Activated CD8-positive, alpha-beta memory T cell treated with anti-CD3 and anti-CD28 coated beads for 48 hours (primary cell): Measurements from ENCODE around the gene NOC2L.

Experiments used
- DNase-seq, 3 experiments: peaks; one replicate each; pipeline ENCODE4 v3.0.0-alpha.2; 2020; ENCODE audit warnings: low read depth in 2 of 3, low spot score in 2 of 3

Gene NOC2L

GRCh38 chr1:918843-919242, 40.2 kb downstream of the NOC2L start:
- no peak for DNase-seq

DNA sequence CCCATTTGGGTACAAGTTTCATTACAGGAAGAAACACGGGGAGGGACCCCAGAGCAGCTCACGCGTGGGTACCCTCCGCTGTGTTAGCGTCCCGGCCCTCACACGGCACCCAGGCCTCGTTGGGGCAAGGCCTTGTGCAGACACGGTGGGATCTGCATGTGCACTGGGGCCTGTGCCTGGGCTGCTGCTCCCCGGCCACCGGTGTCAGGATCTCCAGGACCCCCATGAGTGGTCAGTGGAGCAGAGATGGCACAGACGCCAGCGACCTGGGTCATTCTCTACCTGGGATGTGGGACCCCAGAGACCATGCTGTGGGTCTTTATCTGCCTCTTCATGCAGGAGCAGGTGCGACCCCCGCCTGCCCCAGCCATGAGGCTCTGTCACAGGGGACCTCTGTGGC, 40.7 kb downstream of the NOC2L start:
- DNase-seq: no peak

DNA sequence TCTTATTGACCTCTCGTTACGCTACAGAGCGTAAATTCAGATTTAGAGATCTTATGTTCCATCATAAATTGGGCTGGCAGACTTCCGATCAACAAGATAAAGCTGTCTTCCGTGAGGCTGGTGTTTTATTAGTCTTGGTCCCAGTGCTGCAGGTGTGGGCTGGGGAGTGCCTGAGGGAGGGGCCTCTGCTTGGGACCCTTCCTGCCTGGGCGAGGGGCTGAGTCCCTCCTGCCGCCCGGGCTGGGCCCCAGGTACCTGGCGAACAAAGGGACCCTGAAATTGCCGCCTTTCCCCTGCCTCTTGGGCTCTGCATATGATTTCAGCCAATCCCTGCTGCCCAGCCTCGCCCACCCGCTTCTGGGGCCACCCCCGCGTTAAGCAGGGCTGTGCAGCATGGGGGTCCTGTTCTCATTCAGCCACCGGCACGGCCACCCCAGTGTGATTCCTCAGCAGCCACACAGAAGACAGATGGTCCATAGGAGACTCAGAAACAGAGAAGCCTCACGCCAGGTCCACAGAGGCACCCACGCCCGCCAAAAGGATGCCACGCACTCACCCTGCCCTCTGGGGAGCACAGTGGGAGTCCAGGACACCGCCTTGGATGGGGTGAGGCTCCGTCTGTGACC, 41.5 kb downstream of the NOC2L start:
- no peak for DNase-seq

DNA sequence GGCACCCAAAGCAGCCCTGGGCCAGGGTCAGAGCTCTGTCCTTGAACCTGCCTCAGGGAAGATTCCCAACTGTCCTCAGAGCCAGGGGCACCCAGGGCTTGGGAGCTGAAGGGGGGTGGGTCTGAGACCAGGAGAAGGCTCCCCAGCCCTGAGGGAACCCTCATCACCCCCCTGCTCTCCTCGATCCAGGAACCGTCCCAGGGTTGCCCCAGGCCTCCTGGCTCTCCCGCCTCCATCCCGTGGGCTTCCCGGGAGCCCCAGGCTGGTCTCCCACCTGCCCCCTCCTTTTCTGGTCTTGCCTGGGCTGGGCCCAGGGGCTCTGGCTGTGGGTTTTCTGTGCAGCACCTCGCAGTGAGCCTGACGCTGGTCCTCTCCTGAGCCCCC, 42.0 kb downstream of the NOC2L start:
- DNase-seq: no peak

DNA sequence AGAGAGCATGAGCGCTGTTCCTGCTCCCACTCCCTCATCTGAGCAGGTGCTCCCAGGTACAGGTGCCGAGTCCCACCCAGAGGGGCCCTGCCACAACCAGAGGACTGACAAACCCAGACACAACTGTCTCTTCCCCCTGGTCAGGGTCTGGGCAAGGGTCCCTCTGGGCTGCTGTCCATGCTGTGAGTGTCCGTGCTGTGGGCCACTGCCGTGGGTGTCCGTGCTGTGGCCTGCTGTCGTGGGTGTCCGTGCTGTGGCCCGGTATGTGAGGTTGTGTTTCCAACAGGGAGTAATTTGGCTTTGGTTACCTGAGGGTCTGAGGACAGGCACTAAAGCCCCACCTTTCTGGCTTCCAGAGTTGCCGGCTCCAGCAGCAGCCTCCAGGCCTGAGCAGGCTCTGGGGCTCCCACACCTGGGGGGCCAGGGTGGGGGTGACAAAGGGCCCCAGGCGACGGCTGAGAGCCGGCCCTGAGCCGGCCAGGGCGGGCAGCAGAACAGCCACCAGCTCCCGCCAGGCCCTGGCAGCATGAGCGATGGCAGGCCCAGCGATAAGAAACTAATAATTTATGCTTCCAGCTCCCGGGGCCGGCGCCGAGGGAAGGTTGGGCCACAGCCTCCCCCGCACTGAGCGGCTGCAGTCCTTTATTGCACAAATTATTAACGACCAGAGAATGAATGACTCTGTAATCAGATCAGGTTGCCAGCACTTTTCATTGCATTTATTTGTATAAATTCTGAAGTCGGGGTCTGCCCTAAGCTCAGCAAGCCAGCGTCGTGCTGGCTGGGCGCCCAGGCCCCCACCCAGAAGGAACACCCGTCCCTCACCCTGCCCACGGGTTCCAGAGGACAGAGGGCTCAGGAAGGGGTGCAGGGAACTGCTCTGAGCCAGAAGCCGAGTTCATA, 42.6 kb downstream of the NOC2L start:
- DNase-seq: no peak

- no peak for DNase-seq
Measured at GRCh38 chr1:915295-916172, 43.5 kb downstream of the NOC2L start.

DNA sequence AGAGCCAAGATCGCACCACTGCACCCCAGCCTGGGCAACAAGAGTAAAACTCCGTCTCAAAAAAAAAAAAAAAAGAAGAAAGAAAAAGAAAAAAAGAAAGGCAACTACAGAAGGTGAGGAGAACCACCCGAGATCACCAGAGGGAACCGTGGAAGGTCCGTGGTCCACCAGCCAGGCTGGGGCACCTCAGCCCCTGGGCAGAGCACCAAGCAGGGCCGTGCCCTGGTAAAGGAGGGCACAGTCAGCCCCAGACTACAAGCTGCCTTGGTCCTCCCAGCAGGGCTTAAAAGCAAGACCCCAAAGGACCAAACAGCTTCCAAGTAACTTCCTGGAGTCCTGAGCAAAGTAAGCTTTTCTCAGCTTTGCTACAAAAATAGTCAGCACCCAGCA, 44.2 kb downstream of the NOC2L start:
- DNase-seq: no peak

GRCh38 chr1:914131-914890, 44.7 kb downstream of the NOC2L start:
- DNase-seq: no peak

DNA sequence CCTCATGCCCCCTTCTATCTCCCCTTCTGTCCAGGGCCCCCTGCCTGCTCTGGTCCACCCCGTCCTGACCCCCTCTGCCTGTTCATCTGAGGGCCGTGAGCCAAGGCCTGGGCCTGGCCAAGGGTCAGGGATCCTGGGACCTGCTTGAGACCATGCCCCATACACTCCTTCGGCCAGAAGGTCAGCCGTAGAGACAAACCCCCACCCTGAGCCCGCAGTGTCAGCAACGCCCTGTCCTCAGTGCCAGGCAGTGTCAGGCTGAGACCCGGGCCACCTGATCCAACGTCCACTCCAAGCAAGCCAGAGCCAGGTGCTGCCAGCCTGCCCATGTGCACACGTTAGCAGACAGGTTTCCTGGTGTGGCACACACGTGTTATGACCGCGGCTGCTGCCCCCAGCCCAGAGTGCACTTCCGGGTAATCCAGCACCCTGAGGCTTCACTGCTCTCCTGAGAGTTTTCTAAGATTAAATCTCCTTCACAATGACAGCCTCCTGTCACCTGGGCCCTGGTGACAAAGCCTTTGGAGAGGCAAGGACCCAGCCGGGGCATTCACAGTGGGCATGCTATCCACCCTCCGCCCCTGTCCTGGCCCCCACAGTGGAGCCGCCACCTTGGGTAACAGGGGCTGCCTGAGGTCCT, 45.4 kb downstream of the NOC2L start:
- no peak for DNase-seq

GRCh38 chr1:912740-913301, 46.2 kb downstream of the NOC2L start:
- no peak for DNase-seq

DNA sequence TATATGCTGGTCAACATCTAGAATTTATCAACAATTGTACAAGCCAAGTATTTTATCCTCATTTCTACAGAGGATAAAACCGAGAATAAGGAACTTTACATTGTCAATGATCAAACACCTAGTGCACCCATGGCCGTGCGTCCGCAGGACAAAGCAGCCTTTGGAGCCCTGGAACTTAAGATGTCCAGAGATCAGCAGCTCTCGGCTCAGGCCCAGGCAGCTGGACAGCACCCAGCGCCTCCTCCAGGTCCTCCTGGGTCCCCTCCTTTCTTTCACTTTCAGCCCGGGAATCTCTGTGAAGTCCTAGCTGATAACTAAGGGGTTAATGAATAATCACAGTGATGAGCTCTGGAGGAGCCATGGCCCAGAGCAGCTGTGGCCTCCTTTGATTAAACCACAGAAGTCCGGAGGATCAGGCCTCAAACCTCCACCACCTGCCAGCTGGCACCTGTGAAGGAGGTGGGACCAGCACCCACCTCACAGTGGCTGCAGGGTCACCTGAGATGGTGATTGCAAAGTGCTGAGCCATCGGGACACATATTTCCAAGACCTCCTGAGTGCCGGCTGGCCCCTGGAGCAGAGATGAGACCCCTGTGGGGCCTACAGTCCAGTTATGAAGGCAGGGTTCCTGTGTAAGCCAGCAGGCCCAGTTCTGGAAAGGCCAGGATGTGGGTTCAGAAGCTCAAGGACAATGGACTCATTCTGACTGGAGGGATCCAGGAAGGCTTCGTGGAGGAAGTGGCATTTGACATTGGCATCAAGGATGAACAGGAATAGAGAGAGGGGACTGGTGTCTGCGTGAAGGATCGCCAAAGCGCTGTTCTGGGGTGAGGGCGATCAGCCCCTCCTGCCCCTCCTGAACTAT, 46.9 kb downstream of the NOC2L start:
- no peak for DNase-seq

DNA sequence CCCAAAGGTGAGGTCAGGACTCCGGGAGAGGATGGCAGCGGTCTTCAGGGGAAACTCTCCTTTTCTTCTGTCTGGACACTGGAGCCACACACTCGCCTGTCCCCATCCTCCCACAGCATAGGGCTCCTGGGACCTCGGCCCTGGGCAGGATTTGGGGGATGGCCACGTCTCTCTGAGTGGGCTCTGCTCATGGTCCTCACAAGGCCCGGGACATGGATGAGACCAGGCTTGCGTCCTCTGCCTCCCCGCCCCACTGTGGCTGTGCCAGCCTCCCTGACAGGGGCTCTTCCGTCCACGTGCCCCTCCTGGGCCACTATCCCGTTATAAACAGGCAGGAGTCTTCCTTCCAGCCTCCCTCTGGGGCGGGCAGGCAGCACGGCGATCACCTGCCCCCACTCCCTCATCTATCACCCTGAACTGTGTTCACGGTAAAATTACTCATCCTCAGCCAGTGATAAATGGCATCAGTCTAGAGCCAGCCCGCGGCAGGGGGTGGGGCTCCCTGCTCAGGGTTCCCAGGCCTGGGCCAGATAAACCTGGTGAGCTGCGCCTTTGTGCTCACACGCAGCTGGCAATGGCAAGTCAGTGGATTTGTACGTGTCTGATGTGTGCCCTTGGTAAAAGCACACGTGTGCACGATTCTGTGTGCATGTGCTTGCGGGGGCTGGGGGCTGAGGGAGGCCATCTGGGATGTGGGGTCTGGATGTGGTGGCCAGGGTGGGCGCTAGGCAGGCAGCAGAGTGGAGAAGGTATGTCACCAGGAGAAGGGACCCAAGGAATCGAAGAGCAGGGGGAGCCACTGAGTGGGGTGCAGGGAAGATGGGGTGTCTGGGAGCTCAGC, 48.0 kb downstream of the NOC2L start:
- DNase-seq: no peak

DNA sequence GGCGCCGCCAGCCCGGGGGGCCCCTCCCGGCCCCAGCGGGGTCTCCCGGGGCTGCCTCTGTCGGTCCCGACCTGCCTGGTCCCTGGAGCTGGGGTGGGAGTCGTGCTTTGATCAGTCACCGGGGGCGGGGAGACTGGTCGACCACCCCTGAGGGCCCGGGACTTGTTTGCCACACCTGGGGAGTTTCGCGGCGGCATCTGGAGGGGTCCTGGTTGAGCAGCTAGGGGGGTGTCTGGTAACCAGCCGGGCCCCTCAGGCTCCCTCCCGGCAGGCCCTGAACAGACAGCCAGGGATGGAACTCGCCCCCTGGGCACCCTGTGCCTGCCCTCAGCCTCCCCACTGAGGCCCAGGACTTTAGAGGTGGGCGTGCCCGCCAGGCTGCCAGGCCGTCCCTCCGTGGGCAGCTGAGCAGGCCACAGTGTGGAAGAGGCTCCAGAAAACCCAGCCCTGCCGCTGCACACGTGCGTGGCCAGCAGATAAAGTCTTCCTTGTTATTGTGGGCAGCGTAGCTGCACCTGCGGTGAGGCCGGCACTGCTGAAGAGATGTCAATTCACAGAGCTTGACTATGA, 48.7 kb downstream of the NOC2L start:
- no peak for DNase-seq

GRCh38 chr1:909861-910310, 49.2 kb downstream of the NOC2L start:
- DNase-seq: no peak

GRCh38 chr1:908661-909060, 50.4 kb downstream of the NOC2L start:
- DNase-seq: no peak

- no peak for DNase-seq
Measured at GRCh38 chr1:907611-908451, 51.2 kb downstream of the NOC2L start.
